NOMO-1 treated with DMSO at 0.1 percent for 48 hours (cell line): ENCODE results near the gene AGBL4.
"Not testable (repeated sequence)": the region's sequence is repeated elsewhere in the genome, so short reads cannot be mapped to it uniquely, and the experiment has no call there.

ENCODE experiments used
- DNase-seq: peaks from one replicate; lab custom pipeline; 2025; ENCODE audit not compliant: unreplicated experiment; lab: John Stamatoyannopoulos, UW

The AGBL4 gene

DNA sequence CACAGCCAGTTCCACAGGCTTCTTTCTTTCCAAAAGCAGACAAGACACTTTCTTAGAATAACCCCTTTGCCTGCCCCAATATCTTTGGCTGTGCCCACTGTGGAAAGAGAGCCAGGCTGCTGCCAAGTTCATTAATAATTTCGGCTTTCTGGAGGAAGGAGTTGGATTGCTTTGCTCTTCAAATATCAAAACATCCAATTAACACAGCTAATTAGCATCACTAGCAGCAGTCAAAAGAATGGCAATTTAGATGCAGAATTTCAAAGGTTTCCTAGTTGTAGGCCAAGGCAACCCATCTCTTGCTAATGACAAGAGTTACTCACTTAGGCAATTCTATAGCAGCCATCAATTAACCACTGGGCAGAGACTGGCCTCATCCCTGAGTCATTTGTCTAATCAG lies 1460.7 kb downstream of the AGBL4 start:
- no peak for DNase-seq

DNA sequence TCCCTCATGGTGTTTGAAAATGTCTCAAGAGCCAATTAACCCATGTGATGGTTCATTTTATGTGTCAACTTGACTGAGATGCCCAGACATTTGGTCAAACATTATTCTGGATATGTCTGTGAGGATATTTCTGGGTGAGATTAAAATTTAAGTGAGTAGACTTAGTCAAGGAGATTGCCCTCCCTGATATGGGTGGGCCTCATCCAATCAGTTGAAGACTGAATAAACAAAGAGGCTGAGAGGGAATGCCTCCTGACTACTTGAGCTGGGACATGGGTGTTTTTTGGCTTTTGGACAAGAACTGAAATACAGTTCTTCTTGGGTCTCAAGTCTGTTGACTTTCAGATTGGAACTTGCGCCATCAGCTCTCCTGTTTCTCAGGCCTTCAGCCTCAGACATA lies 1462.3 kb downstream of the AGBL4 start:
- DNase-seq = no peak

DNA sequence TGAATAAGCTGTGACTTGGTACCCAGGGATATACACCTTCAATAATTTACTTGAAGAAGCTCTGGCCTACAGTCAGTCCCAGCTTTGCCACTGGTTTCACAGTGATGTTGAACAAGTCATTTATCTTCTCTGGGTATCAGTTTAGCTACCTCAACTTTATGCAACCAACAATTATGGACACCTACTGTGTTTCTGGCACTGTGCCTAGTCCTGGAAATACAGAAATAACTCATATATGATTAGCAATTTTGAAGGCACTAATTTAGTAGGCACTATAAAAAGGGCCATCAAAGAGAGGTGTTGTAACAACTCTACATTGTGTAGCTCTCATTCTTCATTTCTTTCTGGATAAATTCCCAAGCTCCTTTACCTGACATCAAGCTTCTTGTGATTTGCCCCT lies 1463.2 kb downstream of the AGBL4 start:
- no peak for DNase-seq

DNA sequence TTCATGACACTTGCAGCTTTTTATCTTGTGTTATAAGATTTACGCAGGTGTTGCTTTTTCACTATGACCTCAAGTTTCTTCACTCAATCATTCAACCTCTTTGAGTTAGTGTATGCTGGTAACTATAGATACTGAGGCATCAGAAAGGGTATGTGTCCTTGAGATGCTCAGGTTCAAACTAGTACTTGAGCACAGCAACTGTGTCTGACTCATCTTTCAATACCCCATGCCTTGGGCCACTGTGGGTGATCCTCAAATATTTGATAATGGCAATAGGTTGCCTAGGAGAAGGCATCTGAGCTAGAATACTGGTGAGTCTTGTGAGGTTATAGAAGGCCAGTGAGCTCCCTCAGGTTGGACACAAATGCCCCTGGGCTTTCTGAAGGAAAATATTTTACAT lies 1463.6 kb downstream of the AGBL4 start:
- DNase-seq = no peak

DNA sequence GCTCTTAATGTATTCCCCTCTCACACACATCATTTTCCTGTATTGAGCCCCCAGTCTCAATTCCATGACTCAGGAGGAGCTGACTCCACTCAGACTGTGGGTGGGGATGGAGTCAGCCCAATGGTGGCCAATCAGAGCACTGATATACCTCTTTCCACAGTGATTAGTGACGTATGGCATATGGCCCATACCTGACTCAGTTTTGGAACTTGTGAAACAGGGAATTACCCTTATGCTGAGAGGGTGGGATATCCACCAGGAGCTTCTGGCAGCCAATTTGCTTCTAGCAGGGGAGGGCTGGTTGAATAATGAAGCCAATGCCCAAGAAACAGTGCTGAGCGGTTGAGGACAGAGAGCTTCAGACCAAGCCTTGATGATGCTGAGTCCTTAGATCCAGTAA lies 1465.4 kb downstream of the AGBL4 start:
- no peak for DNase-seq

DNA sequence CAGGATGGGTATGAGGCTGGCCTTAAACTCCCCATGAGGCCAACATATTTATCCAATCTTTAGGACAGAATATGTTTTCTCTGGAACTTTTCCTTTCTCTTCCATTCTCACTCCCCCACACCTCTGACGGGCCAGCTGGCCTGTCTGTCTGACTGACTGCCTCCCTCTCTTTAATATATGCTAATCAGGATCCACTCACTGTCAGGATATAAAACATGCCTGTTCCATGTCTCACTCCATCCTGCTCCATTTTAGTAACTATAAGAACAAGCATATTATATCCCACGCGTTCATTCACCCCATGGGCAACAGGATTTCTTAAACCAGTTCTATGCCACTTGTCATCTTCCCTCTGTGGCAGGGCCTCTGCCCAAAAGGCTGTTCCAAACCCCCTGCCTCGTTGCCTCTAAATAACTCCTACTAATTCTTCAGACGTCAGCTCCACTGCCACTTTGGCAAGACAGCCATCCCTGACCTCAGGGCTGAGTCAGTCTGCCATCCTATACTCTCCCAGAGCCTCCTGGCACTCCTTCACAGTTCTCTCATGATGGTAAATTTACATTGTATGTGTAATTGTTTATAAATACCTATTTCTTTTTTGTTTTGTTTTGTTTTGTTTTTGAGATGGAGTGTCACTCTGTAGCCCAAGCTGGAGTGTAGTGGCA lies 1467.4 kb downstream of the AGBL4 start:
- DNase-seq = no peak

DNA sequence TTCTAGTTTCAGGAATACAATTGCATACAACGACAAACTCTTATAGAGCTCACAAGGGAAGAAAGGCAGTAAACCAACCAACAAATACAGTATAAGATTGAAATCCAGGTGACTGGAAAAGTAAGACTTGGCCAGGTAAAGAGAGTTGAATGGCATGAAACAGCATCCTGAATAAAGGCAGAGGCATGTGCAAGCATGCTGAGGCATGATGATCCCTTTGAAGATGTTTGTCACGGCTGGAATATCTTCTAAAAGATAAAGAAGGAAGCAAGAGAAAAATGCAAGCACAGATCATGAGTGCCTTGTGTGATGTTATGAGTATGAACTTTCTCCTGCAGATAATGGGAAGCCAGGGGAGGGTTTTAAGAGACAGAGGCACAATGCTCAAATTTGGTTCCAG lies 1468.5 kb downstream of the AGBL4 start:
- DNase-seq = no peak

DNA sequence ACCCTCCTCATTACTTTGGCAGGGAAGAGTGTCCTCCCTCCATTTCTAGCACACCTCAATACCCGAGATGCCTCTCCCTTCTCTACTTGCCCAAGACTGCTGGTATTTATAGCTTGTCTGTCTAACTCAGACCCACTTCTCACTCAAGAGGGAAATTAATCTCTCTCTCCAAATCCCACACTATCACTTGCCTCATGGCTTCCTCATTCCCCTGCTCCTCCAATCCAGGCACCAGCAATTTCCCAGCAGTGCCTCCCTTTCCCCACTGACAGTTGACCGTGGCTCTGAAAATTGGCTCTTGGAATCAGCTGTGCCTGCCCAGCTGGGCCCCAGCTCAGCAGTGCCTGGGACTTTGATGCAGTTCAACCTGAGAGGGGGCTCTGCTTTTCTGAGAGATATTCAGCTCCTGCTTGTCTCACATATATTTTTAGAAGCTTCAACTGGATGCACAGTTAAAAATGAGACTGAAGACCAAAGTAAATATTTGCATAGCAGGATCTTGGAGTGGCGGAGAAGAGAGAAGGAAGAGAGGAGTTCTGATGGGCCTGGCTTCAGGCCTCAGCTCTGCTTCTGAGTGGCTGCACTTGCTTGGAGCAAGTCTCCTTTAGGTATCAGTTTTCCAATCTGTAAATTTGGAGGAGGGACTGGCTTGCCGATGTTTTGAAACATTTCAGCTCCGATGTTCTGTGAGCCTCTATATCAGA lies 1470.7 kb downstream of the AGBL4 start:
- no peak for DNase-seq

DNA sequence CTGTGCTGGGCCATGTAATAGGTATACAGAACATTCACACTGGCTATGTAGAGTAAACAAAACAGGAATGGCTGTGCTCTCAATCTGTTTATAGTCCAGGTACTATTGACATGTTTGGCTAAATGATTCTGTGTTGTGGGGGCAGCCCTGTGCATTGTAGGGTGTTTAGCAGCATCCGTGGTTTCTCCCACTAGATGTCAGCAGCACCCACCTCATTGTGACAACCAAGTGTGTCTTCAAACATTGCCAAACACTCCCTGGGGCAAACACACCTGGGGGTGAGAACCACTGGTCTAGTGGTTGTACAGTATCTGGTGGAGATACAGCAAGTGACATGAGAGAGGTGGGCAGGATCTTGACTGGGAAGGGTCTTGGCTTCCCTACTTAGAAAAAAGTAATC lies 1471.3 kb downstream of the AGBL4 start:
- no peak for DNase-seq

DNA sequence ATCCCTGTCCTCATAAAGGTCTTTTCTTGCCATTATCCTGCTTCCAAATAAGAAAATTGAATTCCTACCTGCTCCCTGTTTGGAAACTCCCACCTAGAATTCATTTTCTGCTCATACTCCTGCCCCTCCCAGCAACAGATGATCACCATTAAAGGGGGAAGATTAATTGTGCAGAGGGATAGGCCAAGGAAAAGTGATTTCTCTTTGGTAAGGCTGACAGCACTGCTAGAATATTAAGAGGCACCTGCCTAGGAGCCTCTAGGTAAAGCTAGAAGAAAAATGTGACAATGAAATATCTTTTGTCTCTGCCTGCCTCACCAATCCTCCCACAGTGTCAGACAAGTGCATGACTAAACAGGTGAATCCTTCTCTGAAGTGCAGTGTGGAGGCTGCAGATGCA lies 1474.8 kb downstream of the AGBL4 start:
- DNase-seq = no peak

DNA sequence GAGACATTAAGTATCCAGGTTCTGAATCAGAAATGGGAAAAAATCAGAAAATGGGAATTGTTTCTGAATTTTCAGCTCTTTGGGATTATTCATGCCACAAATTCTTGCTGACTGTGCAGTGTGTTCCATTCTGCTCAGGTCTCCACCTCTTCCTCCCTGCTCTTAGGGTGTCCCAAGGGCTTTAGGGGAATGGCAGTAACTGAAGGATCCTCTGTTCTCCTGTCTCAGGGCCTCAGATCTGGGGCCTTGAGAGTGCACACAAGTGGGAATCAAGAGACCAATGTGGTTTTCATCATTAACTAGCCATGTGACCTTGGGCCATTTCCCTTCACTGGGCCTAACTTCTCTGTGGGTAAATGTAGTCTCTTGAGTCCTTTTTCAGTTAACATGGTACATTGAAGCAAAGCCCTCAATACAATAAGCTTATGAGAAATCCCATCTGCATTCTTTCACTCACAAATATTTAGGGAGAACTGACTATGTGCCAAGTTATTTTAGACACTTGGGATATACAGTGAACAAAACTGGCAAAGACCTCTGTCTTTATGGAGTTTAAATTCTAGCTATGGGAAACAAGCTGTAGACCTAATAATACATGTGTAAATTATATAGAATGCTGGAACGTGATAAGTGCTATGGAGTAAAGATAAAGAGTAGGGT lies 1476.1 kb downstream of the AGBL4 start:
- DNase-seq = no peak

DNA sequence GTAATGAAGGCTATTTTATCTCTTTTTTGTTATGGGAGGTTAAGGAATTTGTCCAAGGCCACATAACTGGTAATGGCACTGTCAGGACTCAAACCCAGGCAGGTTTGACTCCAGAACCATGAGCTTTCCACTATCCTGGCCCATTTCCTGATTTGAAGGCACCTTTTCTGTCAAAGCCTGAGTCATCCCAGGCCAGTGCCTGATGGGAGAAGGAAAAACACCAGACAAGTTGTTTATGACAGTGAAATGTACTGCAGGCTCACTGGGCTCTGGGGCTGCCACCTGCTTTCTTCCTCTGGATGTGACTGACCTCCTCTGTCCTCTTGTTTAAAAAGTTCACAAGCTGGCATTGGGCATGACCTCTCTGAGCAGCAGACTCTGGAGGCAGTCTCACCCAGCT lies 1479.9 kb downstream of the AGBL4 start:
- DNase-seq = no peak

DNA sequence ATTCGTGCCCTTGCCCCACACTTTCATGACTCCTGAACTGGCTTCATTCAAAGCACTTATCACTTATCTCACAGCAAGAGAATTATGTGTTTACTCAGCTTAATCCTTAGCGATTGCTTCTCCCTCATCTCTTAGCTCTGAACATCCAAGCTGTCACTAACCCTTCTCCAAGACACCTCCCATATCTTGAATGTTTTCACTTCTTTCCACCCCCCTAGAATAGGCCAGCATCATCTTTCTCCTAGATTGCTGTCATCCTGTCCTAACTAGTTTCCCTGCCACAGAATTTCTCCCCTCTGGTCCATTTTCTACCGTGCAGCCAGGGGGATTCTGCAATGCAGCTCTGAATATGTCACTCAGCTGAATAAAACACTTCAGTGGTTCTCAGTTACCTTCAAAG lies 1483.2 kb downstream of the AGBL4 start:
- DNase-seq = no peak

DNA sequence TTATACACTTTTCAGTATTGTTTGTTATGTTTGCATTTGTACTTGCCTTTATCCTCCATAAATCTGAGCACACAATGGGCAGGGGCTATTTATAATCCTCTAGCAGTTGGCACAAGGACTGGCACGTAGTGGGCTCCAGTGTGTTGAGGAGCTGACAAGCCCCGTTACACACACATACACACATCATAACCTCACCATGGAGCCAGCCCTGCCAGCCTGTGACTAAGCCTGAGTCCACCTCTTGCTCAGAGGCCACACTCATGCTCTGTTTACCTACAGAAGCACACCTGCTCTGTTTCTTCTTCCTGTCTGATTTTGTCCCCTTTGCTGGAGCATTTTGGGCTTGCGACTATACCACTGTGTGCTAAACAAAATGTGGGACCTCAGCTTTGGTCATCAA lies 1487.3 kb downstream of the AGBL4 start:
- DNase-seq = no peak

DNA sequence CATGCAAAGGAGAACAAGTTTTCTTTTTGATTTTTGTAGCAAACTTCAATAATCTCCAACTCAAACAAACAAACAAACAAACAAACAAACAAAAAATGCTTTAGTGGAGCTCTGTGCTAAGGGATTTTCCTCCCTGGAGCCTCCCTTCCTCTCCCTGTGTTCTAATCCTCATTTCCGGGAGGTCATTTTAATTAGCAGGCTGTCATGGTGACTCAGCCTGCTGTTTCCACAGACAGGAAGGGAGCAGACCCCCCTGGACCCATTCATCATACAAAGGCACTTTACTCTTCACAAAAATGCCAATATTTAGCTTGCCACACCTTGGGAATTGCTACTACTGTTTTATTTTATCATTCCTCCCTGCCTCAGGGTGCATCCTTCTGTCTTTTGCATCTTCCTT lies 1490.8 kb downstream of the AGBL4 start:
- DNase-seq = no peak

DNA sequence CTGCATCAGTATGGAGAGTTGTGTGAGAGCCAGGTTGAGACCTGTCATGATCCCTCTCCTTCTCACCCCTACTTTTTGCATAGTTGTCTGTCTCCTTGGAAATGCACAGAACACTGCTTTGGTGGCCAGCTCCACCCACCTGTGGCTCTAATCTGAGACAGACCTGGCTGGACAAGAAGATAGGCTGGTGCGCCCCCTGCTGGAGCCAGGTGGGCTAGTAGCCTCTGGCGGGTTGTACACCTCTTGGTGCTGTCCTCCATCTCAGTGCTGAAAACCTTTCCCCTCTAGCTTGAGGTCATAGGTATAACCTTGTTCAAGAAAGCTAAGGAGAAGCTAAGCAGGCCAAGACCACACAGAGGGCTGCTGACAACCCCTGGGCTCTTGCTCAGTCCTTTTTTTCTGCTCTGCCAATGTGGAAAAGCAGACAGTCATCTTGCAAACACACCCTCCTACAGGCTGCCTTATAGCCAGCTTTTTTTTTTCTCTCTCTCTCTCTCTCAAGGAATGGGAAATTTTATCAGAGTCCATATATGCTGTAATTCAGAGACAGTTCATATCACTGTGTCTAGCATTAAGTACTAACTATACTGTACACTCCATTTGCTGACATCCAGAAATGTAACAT lies 1492.9 kb downstream of the AGBL4 start:
- DNase-seq = peak; percentile 36

DNA sequence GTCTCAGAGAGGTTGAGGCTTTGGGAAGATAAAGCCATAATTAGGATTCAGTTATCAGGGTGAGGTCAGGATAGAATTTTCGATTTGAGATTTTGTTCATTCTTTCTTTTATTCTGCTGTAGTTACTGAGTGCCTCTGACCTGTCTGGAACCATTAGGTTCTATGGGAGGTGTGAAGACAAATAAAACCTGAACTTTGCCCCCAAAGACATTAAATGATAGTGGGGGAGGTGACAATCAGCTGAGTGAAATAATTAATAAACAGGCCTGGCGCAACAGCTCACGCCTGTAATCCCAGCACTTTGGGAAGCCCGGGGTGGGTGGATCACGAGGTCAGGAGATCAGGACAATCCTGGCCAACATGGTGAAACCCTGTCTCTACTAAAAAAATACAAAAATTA lies 1496.7 kb downstream of the AGBL4 start:
- DNase-seq = no peak

DNA sequence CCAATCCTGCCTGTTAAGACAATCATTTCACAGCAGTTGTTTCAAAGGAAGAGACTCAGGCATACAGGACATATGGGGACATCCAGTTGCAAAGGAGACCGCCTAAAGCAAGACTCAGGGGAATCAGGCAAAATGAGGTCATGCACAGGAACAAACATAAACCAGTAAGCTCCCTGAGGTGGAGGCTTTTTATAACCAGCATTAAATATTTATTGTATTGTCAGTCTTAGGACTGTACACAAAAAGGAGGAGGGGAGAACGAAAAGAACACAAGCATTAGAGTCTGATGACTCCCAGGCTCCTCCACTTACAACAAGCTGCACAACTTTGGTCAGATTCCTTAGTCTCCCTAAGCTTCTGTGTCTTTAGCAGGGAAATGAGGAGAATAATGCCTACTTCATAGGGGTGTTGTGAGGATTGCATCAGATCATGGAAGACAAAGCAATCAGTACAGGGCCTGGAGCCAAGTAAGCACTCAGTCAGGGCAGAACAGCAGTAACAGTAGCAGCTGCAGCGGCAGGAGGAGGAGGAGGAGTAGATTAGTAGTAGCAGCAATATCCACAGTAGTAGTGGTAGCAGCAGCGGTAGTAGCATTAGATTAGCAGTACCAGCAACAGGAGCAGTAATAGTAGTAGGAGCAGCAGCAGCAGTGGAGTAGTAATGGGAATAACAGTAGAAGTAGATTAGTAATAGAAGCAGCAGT lies 1497.6 kb downstream of the AGBL4 start:
- no peak for DNase-seq

DNA sequence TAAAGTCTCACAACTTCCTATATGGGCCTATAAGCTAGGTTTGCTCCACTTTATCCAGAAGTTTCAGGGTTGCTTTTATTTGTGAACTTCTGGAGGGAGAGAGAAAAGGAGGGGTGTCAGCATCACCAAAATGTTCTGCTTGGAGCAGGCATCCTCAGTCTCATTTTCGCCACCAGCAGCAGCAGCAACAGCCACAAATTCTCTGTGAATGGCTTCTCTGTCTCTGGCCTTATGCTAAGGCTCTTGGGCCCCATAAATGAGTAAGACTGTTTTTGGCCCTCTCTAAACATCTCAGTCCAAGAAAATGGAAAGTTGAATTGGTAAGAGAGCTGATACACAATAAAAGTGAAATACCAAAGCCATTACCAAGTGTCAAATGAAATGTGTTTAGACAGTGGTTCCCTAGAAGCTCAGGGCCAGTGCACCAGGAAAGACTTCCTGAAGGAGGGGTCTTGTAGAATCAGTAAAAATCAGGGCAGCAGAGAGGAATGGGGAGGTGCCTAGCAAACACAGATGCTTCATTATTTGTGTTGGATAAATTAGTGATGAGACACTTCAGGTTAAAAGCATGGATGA lies 1498.8 kb downstream of the AGBL4 start:
- DNase-seq = no peak

DNA sequence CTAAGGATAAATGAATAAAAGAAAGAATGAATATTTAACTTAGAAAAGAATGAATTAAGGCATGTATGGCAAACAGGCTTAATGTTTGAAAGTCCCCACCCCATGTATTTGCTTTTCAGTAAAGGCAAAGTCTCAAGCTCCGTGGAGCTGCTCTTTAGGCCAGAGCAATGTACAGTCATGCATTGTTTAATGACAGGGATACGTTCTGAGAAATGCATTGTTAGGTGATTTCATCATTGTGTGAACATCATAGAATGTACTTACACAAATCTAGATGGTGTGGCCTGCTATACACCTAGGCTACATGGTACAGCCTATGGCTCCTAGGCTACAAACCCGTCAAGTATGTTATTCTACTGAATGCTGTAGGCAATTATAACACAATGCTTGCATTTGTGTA lies 1500.2 kb downstream of the AGBL4 start:
- DNase-seq = no peak

DNA sequence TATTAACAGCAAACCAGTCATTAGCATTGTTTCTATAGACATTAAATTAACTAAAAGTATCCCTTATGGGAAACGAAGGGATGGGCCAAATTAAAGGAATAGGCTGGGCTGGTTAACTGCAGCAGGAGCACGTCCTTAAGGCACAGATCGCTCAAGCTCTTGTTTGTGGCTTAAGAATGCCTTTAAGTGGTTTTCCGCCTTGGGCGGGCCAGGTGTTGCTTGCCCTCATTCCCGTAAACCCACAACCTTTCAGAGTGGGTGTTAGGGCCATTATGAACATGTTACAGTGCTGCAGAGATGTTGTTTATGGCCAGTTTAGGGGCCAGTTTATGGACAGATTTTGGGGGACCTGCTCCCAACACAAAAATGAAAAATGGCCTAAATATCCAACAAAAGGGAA lies 1503.9 kb downstream of the AGBL4 start:
- not testable (repeated sequence) for DNase-seq
